HG03469 (cell line): Measurements from ENCODE around the gene WRAP53.
"Not testable (repeated sequence)": the region's sequence is repeated elsewhere in the genome, so short reads cannot be mapped to it uniquely, and the experiment has no call there.

Source experiments
- ATAC-seq: cut with Tn5 transposase; IDR thresholded peaks from one replicate; pipeline ENCODE4 v1.9.1; 2021; ENCODE audit warnings: mild to moderate bottlenecking, moderate library complexity, moderate number of reproducible peaks; ENCODE audit not compliant: unreplicated experiment

The WRAP53 gene

DNA sequence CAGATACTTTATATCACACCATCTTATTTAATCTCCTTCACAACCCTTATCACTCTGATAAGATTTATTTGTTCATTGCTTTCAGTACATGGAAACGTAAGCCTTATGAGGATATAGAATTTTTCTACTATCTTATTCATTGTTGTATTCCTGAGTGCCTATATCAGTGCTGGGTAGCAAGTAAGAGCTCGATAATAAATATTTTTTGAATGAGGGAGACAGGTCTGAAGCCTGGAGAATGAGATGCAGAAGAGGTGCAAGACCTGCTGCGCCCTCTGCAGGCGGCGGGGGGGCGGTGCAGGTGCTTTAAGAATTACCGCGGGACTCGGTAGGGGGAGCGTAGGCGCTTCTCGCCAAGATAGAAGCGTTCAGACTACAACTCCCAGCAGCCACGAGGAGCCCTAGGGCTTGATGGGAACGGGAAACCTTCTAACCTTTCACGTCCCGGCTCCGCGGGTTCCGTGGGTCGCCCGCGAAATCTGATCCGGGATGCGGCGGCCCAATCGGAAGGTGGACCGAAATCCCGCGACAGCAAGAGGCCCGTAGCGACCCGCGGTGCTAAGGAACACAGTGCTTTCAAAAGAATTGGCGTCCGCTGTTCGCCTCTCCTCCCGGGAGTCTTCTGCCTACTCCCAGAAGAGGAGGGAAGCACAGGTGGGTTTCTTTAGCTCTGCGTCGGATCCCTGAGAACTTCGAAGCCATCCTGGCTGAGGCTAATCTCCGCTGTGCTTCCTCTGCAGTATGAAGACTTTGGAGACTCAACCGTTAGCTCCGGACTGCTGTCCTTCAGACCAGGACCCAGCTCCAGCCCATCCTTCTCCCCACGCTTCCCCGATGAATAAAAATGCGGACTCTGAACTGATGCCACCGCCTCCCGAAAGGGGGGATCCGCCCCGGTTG is at the start of gene WRAP53:
Gene WRAP53 (plus strand): TSS at position 570 of the 900 bp plus-strand sequence. CDS start 172 bp downstream, at position 742.
- peak; percentile 50 for ATAC-seq

DNA sequence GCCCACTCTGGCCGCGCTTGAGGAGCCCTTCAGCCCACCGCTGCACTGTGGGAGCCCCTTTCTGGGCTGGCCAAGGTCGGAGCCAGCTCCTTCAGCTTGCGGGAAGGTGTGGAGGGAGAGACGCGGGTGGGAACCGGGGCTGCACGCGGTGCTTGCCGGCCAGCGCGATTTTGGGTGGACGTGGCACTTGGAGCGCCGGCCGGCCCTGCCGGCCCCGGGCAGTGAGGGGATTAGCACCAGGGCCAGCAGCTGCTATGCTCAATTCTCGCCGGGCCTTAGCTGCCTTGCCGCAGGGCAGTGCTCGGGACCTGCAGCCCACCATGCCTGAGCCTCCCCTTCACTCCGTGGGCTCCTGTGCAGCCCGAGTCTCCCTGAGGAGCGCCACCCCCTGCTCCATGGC is 47.5 kb upstream of the WRAP53 start:
- ATAC-seq, result no peak

DNA sequence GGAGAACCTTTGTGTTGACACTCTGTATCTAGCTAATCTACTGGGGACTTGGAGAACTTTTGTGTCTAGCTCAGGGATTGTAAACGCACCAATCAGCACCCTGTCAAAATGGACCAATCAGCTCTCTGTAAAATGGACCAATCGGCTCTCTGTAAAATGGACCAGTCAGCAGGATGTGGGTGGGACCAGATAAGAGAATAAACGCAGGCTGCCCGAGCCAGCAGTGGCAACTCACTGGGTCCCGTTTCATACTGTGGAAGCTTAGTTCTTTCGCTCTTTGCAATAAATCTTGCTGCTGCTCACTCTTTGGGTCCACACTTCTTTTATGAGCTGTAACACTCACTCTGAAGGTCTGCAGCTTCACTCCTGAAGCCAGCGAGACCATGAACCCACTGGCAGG is 46.6 kb upstream of the WRAP53 start:
- not testable (repeated sequence) for ATAC-seq

DNA sequence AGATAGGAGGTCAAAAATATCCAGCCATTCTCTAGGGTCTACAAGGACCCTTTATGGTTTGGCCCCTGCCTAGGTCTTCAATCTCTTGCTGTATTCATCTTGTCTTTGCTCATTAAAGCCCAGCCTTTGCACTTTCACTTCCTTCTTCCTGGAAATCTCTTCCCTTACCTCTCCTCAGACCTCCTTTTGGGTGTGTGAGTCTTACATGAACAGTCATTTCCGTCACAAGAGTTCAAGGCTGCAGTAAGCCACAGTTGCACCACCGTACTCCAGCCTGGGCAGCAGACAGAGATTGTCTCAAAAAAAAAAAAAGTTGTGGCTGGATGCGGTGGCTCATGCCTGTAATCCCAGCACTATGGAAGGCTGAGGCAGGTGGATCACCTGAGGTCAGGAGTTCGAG is 43.5 kb upstream of the WRAP53 start:
- no peak for ATAC-seq

DNA sequence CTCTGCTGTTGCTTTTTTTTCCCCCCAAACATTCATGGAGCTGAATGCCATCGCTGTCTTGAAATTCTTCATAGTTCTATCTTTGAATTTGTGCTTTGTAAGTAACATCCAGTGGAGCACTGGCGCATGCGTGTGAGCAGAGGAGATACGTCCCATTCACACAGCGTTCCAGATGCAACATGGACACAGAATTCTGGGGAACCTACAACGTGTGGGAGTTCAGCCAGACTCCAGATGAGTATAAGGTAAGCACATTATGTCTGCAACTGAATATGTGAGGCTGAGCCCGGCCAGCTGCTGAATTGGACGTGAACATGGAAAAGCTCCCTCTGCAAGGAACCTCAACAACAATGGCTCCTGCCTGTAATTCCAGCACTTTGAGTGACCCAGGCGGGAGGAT is 41.8 kb upstream of the WRAP53 start:
- no peak for ATAC-seq

DNA sequence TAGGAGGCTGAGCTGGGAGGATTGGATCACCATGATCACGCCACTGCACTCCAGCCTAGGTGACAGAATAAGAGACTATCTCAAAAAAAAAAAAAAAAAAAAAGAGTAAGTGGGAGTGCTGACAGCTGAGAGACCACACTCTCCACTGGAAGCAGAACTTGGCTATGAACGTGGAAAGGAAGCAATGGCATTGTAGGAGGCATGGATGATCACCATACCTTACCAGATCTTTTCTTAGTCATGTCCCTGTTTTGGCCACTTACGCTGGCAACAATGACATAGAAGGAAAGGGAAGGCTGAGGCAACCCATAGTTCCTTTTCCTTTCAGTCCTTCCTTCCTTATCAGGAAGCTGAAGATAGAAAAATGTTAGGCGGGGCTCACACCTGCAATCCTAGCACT is 41.3 kb upstream of the WRAP53 start:
- no peak for ATAC-seq

DNA sequence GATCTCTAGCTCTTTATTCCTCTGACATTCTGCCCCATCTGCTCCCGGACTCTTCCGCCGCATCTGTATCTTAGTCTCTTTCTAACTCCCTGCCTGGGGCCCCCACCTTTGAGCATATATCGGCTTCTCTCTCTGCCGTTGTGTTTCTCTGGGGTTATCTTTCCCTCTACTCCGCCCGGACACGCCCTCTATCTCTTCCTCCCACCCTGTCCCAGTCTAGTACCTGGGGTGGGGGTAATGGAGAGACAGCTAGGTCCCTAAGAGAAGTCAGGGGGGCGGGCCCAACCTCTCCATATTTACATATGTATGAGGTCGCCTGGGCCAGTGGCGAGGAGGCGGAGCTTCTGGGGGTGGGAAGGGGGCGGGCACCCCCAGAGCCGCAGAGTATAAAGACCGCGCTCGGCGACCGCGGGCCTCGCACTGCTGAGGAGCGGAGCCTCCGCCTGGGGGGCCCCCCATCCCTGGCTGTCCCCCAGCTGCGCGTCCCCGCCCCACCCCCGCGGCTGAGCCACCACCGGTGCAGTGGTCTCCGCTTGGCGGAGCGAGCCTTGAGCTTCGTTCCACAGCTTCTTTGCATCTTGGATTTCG is 37.7 kb upstream of the WRAP53 start, which contains the start of gene ATP1B2:
Gene ATP1B2 (plus strand): TSS at position 418 of the 588 bp plus-strand sequence. CDS start 593 bp downstream, outside the sequence.
- no peak for ATAC-seq

DNA sequence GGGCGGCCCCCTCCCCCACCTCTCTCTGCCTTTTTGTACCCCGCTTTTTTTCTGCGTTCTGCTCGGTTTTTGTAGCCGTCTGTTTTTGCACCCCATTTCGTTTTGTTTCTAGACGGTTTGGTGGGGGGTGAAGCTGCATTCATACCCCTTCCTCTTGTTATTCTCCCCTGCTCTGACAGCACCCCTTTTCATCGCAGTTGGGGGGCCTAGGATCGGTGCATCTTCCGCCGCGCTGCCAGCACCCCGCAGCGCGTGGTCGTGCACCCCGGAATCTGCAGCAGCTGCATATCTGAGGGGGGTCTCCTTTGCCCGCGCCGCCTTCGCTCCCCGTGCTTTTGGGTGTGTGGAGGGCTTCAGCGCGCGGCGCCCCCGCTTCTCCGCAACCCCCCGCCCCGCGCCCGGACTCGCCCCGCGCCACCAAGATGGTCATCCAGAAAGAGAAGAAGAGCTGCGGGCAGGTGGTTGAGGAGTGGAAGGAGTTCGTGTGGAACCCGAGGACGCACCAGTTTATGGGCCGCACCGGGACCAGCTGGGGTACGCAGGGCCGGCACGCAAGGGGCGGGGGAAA is 37.1 kb upstream of the WRAP53 start:
- ATAC-seq, result no peak

DNA sequence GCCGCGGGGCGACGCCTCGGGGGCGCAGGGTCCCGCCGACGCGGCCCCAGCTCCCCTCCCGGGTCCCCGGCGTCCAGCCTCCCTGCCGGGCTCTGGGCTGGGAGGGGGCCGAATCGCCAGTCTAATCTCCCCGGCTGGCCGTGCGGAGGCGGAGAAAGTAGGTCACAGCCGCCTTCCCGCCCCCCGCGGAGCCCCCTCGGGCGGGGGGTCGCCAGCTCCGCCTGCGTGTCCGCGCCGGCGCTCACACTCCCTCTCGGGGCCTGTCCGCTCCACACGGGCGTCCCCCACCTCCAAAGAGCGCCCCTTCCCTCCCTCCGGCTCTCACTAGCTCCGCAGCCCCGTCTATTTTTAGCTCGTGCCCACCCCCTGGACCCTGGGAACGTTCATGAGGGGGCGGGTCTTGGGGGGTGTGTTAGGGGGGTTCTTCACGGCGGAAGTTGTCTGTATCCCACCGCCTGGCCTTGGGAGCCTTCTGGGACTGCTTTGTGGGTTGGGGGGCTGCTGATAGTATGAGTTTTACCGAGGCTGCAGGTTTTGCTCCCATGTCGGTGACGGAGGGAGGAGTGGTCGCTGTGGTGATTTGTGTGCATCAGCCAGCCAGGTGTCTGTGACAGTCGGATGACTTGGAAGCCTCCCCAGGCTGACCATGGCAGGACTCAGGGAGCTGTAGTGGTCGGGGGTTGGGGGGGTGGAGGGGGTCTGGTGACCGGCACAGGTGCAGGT is 36.5 kb upstream of the WRAP53 start:
- no peak for ATAC-seq

DNA sequence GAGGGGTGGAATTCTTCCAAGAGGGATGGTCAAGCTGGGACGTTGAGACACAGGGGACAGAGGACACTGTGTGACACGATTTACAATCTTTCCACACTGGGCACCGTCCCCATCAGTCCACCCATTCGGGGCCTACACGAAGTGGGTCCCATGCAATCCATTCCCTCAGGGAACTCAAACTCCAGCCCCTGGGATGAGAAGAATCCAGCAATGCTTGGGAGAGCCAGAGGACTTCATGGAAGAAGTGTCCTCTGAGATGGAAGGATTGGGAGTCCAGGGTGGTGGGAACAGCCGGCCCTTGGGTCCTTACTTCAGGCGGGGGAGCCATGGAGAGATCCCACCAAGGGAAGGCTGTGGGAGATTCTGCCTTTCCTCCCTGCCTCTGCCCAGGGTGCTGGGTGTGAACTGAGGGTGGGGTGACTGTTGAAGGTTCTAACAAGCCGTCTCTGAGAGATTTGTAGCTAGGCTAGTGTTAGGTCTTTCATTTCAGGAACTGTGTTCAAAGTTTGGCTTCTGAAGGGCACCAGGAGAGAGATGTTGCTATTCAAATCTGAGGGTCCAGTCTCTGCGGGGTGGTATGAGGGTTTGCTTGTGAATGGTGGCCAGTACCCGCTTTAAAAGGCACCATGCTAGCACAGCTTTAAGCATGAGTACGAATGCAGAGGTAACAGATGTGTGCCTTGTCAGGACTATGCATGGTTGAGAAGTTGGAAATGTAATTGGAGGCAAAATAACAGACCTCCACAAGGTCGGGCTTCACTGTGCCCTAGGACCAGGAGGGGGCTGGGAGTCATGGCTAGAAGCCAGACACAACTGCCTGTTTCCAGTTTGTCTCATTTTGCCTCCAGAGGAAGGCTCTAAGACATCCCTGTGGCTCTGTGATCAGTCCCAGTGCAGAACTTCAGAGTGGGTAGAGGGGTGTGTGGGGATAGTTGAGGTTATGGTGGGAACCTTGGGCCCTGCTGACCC is 35.6 kb upstream of the WRAP53 start:
- ATAC-seq, result no peak

DNA sequence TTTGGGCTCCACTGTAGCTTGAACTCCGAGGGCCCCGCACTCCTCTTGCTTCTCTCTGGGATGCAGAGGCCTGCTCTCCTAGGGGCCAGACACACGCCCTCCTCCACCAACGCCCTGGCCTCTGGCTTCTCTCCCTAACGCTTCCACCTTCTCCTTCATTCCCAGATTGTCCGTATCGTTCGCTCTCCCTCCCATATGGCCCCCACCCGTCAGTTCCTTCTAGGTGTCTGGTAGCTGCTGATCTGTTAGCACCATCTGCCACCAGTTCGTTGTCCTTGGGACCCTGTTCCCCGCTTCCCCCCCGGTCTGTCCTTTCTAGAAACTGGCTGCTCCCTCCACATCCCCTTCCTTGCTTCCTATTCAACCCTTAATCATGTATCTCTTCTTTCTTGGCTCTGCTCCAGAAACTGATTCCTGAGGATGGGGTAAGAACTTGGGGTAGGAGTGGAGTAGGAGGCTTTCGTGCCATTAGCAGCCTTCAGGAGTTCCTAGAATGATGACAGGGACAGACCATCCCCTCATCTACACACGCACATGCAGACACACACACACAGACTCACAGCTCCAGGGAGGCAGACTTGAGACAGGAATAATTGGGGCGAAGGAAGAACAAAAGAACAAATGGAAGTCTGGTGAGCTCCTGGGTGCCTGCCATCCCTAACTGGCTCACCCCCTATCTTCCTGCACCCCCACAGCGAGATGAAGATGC is 33.3 kb upstream of the WRAP53 start:
- no peak for ATAC-seq

DNA sequence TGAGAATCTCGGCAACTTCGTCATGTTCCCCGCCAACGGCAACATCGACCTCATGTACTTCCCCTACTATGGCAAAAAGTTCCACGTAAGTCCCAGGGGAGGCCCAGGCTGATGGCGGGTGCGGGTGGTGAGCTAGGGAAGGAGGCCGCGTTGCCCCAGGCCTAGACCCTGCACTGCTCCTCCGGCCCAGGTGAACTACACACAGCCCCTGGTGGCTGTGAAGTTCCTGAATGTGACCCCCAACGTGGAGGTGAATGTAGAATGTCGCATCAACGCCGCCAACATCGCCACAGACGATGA is 32.8 kb upstream of the WRAP53 start:
- no peak for ATAC-seq

DNA sequence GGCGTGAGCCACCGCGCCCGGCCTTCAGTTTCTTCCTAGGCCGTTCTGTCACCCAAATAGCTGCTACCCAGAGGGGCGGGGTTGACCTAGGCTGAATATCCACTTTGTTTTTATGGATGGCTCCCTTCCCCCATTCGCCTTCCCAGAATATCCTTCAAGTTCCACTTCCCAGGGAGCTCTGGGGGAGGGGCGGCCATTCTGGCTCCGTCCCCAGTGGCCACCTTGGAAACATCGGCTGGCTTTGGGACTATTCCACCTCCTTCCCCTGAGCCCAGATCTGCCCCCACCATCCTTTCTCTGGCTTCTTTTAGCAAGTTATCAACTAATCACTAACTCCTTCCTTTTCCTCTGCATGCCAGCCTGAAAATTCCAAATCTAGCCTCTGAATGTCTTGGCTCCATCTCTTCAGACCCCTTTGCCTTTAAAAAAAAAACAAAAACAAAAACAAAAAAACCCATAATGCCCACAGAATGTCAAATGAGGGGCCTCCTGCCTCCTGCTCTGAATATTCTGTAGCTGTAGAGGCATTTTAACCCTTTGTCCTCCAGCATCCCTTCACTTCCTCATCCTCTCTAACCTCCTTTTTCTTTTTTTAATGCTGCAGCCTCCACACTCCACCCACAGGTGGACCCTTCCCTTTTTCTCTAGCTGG is 31.2 kb upstream of the WRAP53 start:
- no peak for ATAC-seq

DNA sequence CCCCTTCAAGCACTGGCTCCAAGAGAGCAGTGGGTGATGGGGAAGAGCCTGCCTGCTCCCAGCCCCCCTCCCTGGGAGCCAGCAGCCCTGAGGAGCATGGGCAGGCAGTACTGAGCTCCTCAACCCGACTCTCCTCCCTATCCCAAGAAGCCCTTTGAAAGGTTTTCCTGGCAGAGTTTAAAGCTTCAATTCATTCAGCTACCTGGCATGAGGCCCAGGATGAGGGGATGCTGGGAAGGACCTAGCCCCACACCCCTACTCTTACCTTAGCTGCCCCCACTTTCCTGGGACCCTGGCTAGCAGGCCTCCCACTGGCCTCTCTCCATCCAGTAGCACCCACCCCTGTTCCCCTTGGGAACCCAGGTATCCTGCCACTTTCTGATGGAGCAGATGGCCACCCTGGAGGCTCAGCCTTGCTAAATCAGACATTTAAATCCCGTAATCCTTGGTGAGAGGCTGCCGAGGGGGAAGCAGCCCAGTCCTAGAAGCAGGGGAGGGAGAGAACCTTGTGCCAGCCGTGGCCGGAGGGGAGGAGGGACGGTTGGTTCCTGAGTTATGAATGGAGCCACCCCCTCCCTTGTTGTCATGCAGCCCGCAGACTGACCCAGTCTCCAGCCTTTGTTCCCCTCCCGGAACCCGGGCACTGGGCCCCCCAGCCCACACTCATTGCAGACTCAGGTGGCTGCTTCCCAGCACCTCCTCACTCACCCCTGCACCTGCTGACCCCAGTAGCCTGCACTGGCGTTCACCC is 20.4 kb upstream of the WRAP53 start:
- ATAC-seq, result no peak

DNA sequence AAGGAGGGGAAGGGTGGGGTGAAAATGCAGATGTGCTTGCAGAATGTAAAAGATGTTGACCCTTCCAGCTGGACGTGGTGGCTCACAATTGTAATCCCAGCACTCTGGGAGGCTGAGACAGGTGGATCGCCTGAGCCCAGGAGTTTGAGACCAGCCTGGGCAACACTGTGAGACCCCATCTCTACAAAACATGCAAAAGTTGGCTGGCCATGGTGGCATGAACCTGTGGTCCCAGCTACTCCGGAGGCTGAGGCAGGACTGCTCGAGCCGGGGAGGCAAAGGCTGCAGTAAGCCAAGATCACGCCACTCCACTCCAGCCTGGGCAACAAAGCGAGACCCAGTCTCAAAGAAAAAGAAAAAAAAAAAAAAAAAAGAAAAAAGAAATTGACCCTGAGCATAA is 19.8 kb upstream of the WRAP53 start:
- no peak for ATAC-seq

DNA sequence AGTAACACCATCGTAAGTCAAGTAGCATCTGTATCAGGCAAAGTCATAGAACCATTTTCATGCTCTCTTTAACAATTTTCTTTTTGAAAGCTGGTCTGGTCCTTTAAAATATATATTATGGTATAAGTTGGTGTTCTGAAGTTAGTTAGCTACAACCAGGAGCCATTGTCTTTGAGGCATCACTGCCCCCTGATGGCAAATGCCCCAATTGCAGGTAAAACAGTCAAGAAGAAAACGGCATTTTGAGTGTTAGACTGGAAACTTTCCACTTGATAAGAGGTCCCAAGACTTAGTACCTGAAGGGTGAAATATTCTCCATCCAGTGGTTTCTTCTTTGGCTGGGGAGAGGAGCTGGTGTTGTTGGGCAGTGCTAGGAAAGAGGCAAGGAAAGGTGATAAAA is 15.0 kb upstream of the WRAP53 start:
- ATAC-seq, result no peak

DNA sequence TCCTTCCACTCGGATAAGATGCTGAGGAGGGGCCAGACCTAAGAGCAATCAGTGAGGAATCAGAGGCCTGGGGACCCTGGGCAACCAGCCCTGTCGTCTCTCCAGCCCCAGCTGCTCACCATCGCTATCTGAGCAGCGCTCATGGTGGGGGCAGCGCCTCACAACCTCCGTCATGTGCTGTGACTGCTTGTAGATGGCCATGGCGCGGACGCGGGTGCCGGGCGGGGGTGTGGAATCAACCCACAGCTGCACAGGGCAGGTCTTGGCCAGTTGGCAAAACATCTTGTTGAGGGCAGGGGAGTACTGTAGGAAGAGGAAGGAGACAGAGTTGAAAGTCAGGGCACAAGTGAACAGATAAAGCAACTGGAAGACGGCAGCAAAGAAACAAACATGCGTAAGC is 13.3 kb upstream of the WRAP53 start:
- no peak for ATAC-seq

DNA sequence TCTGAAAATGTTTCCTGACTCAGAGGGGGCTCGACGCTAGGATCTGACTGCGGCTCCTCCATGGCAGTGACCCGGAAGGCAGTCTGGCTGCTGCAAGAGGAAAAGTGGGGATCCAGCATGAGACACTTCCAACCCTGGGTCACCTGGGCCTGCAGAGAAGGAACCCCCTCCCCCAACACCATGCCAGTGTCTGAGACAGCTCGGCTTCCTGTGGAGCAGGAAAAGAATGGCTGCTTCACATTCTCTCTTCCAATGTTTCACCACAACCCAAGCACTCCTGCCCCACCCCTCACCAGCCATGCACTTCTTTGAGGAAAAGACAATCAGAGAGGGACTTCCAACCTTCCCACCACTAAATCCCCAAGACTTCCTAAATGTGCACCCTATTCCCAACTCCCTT is 11.7 kb upstream of the WRAP53 start:
- no peak for ATAC-seq
